Neutrophil (primary cell): ENCODE results near the gene PDIA4.
"Not testable (repeated sequence)": the region's sequence is repeated elsewhere in the genome, so short reads cannot be mapped to it uniquely, and the experiment has no call there.

Experiments
- H3K27ac ChIP-seq: fragments of 200-600 bp; sonication (generic); 2 replicates; pipeline ENCODE4 v1.5.1; 2016; ENCODE audit warnings: mild to moderate bottlenecking, moderate library complexity
- H3K27me3 ChIP-seq: fragments of 200-600 bp; sonication (generic); 2 replicates; pipeline ENCODE4 v1.6.0; 2016; ENCODE audit warnings: mild to moderate bottlenecking
- H3K36me3 ChIP-seq: fragments of 200-600 bp; sonication (generic); 2 replicates; pipeline ENCODE4 v1.5.1; 2017
- H3K4me1 ChIP-seq, 2 experiments: fragments of 200-600 bp in 1 of 2; sonication (generic) in 1 of 2; 1 replicate in 1 of 2; 2 replicates in 1 of 2; pipeline versions ENCODE4 v1.5.1 to v1.6.1; 2013 to 2016; ENCODE audit warnings: low read depth in 1 of 2, low read length in 1 of 2, mild to moderate bottlenecking in 1 of 2, moderate library complexity in 1 of 2; ENCODE audit not compliant: control insufficient read depth in 1 of 2, insufficient read depth in 1 of 2
- H3K4me3 ChIP-seq, 2 experiments: fragments of 200-600 bp in 1 of 2; sonication (generic) in 1 of 2; 1 replicate in 1 of 2; 2 replicates in 1 of 2; pipeline ENCODE4 v1.5.1; 2013 to 2016; ENCODE audit warnings: low read depth in 1 of 2, low read length in 1 of 2, mild to moderate bottlenecking in 1 of 2, moderate library complexity in 1 of 2
- H3K9me3 ChIP-seq: fragments of 200-600 bp; sonication (generic); 2 replicates; pipeline ENCODE4 v1.5.1; 2016
- CTCF ChIP-seq: fragments of 200-600 bp; sonication (generic); IDR thresholded peaks from 2 replicates; pipeline ENCODE4 v1.5.1; 2016; ENCODE audit warnings: antibody characterized with exemption

Gene PDIA4

GRCh38 chr7:148983200-148984146 is 44.8 kb downstream of the PDIA4 start:
- H3K4me3 ChIP-seq = peak overlapping the region; percentile 56 to 59
- peaks cover 63% of the 10 kb centered on the region for H3K27me3 ChIP-seq
- H3K9me3 ChIP-seq = no peaks in the 10 kb centered on the region
- no peaks in the 10 kb centered on the region for H3K36me3 ChIP-seq
- H3K27ac ChIP-seq = no peak overlapping the region
- no peak for TF ChIP-seq CTCF
- peaks cover 31 to 53% of the 10 kb centered on the region in 2 experiments for H3K4me1 ChIP-seq

DNA sequence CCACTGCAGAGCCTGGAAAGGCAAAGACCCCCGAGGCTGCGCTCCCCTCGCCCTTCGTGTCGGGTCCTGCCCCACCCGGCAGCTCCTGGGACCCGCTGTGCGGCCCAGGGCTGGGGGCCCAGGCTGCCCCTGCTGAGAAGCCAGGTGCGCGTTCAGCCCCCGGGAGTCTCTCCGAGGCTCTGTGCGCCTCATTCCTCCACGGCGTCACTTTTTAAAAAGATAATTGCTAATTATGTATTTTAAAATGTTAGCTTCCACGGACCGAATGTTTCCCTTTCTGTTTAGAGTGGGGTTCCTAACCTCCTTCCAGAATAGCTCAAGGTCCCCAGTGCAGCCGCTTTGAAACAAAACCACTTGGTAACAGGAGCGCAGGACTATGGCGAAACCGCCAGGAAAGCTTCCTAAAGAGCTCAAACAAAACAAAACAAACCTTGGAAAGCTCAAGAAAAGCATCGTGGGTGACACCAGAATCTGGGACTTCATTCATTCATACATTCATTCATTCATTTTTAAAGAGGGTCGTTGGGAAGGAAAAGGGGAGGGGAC is 45.6 kb downstream of the PDIA4 start:
- Histone ChIP-seq H3K4me3 (peak overlapping the region; percentile 56 to 59), H3K27ac (no peak overlapping the region), H3K9me3 (no peaks in the 10 kb centered on the region), H3K27me3 (peaks cover 63% of the 10 kb centered on the region), H3K36me3 (no peaks in the 10 kb centered on the region), H3K4me1 (peaks cover 24 to 45% of the 10 kb centered on the region in 2 experiments)
- no peak for TF ChIP-seq CTCF

GRCh38 chr7:148979827-148980226 is 48.5 kb downstream of the PDIA4 start:
- Histone ChIP-seq H3K4me1 (peaks cover 20 to 25% of the 10 kb centered on the region in 2 experiments), H3K27ac (no peak overlapping the region), H3K9me3 (no peaks in the 10 kb centered on the region), H3K4me3 (no peak overlapping the region), H3K36me3 (no peaks in the 10 kb centered on the region), H3K27me3 (peaks cover 60% of the 10 kb centered on the region)
- TF ChIP-seq CTCF = no peak

GRCh38 chr7:148979072-148979471 is 49.2 kb downstream of the PDIA4 start:
- H3K27me3 ChIP-seq = peaks cover 53% of the 10 kb centered on the region
- H3K27ac ChIP-seq, H3K36me3 ChIP-seq, H3K4me3 ChIP-seq, H3K9me3 ChIP-seq: not testable (repeated sequence)
- peaks cover 18% of the 10 kb centered on the region in 2 experiments for H3K4me1 ChIP-seq

- no peak overlapping the region for H3K27ac ChIP-seq
- H3K4me3 ChIP-seq = no peak overlapping the region
- H3K4me1 ChIP-seq = peaks cover 8 to 9% of the 10 kb centered on the region in 2 experiments
- H3K27me3 ChIP-seq = peaks cover 43% of the 10 kb centered on the region
- no peaks in the 10 kb centered on the region for H3K36me3 ChIP-seq
- H3K9me3 ChIP-seq = no peaks in the 10 kb centered on the region
- no peak for TF ChIP-seq CTCF
These were observed 50.2 kb downstream of the PDIA4 start for GRCh38 chr7:148978091-148978490.

DNA sequence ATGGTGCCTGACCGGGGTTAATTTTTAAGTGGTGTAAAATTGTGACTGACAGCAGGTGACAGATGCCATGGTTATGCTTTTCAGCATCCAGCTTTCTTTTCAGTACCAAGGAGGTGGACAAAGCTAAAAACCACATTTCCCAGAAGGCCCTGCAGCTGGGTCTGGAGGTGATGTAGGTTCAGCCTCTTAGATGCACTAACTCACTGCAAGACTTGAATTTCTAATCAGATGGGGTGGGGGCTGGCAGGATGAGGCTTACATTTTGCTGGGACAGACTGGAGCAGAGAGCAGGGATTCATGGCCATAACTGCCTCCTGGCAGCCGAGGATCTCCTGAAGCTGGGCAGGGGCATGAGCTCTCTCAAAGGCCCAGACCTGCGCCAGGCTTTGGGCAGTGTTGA is 52.4 kb downstream of the PDIA4 start:
- Histone ChIP-seq H3K9me3 (no peaks in the 10 kb centered on the region), H3K36me3 (no peaks in the 10 kb centered on the region), H3K27me3 (peaks cover 21% of the 10 kb centered on the region), H3K4me1 (peaks cover 5% of the 10 kb centered on the region in 2 experiments), H3K4me3 (no peak overlapping the region), H3K27ac (no peak overlapping the region)
- no peak for TF ChIP-seq CTCF
